Kidney epithelial cell (primary cell): ENCODE measurements around the gene LGI2. TPM values are rescaled to one million over a fixed set of nuclear protein-coding genes. Genes with fewer than 3 reads are reported as not detected.
"Not testable (repeated sequence)": the region's sequence is repeated elsewhere in the genome, so short reads cannot be mapped to it uniquely, and the experiment has no call there.

Source experiments
- DNase-seq: peaks from one replicate; pipeline ENCODE4 v3.0.0-alpha.2; 2010; ENCODE audit warnings: low read depth
- H3K27me3 ChIP-seq: 2 replicates; pipeline ENCODE4 v1.6.0; 2011; ENCODE audit warnings: low read length; ENCODE audit not compliant: control insufficient read depth, insufficient read depth
- H3K36me3 ChIP-seq: 2 replicates; pipeline ENCODE4 v1.5.1; 2011; ENCODE audit warnings: low read length; ENCODE audit not compliant: control insufficient read depth, insufficient read depth
- H3K4me3 ChIP-seq: 2 replicates; pipeline ENCODE4 v1.5.1; 2011; ENCODE audit warnings: low read depth, mild to moderate bottlenecking, control low read depth, low read length
- total RNA-seq: library from RNA; depleted of rRNA; stranded (reverse); fragments of >200 nt; gene quantifications from 2 replicates; pipeline ENCODE4 v1.2.3, GENCODE V29; 2015
- TF ChIP-seq, protein P1 (sequence below): IDR thresholded peaks from 2 replicates; pipeline ENCODE4 v1.5.1; 2011; ENCODE audit warnings: mild to moderate bottlenecking, moderate library complexity, low read length, control low read depth, inconsistent platforms; ENCODE audit not compliant: insufficient read depth, poor library complexity, severe bottlenecking

Gene LGI2
- total RNA-seq, 1 donor from 2014 or later, result 0.25 TPM

DNA sequence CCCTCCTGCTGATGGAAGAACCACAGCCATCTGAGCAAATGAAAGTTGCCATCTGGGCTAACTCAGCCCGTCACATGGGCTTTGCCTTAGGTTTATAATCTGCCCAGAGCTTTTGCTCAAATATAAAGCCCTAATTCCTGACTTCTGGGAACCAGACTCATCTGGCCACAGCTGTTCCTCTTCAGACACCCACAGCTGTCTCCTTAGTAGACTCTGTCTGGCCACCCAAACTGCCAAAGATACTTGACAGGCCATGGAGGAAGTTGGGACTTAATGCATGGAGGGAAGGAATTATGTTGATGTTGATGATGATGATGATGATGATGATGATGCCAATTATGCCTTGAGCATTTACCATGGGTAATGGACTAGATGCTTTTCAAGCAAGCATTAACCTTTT, 8.0 kb downstream of the LGI2 start:
- TF ChIP-seq, protein P1, sequence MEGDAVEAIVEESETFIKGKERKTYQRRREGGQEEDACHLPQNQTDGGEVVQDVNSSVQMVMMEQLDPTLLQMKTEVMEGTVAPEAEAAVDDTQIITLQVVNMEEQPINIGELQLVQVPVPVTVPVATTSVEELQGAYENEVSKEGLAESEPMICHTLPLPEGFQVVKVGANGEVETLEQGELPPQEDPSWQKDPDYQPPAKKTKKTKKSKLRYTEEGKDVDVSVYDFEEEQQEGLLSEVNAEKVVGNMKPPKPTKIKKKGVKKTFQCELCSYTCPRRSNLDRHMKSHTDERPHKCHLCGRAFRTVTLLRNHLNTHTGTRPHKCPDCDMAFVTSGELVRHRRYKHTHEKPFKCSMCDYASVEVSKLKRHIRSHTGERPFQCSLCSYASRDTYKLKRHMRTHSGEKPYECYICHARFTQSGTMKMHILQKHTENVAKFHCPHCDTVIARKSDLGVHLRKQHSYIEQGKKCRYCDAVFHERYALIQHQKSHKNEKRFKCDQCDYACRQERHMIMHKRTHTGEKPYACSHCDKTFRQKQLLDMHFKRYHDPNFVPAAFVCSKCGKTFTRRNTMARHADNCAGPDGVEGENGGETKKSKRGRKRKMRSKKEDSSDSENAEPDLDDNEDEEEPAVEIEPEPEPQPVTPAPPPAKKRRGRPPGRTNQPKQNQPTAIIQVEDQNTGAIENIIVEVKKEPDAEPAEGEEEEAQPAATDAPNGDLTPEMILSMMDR, result no peak
- DNase-seq, result no peak
- Histone ChIP-seq H3K27me3 (peaks cover 2% of the 10 kb centered on the region), H3K4me3 (no peak overlapping the region), H3K36me3 (no peaks in the 10 kb centered on the region)

DNA sequence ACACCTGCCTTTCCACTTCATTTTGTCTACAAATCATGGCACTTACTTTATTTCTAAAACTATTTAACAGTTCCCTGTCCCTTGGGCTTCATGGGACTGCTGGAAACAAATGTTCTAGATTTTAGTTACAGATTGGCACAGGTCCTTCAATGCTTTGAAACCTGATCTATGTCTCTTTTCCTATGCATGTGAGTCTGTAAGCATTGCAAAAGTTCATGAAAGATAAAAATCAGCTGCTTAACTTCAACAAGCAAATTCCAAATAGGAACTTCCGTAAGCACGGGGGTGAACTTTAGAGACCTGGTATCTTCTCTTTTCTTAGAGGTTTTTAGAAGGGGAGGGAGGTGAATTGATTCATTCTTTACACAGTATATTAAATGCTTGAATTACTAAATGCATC, 9.5 kb downstream of the LGI2 start:
- H3K4me3 ChIP-seq, result no peak overlapping the region
- no peaks in the 10 kb centered on the region for H3K36me3 ChIP-seq
- no peak for DNase-seq
- TF ChIP-seq, protein P1, result no peak
- H3K27me3 ChIP-seq, result no peaks in the 10 kb centered on the region

DNA sequence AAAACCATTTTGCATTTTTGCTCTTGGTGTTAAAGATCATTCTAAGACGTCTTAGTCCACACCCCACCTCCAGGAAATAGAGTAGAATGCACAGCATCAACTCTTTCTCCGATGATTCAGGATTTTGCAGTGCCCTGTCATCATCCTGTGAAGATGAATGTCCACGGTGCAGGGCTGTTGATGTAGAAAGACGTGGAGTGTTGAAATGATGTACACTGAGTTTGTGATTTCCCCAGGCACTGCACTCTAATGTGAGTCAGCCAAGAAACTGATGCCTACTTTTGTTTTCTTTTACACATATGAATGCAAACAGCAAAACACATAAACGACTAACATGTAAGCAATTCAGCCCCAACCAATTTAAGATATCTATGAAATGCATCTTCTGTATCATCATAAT, 10.5 kb downstream of the LGI2 start:
- Histone ChIP-seq H3K36me3 (no peaks in the 10 kb centered on the region), H3K27me3 (no peaks in the 10 kb centered on the region), H3K4me3 (no peak overlapping the region)
- no peak for DNase-seq
- TF ChIP-seq, protein P1, result no peak

DNA sequence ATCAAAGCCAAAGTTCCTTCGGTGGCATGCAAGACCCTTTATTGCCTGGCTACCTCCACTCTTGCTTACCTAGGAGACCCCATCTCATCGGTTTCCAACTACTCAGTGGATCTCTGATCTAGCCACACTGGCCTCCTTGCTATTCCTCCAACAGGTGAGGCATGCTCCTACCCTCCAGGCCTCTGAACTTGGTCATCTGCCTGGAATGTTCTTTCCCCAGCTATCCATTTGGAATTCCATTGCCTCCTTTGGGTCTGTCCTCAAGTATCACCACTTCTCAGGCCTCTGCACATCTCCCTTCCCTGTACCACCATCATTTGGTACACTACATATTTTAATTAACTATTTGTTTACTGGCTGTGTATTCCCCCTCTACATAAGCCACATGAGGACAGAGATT, 11.2 kb downstream of the LGI2 start:
- DNase-seq, result no peak
- no peaks in the 10 kb centered on the region for H3K27me3 ChIP-seq
- H3K36me3 ChIP-seq, result no peaks in the 10 kb centered on the region
- TF ChIP-seq, protein P1, result no peak
- no peak overlapping the region for H3K4me3 ChIP-seq

DNA sequence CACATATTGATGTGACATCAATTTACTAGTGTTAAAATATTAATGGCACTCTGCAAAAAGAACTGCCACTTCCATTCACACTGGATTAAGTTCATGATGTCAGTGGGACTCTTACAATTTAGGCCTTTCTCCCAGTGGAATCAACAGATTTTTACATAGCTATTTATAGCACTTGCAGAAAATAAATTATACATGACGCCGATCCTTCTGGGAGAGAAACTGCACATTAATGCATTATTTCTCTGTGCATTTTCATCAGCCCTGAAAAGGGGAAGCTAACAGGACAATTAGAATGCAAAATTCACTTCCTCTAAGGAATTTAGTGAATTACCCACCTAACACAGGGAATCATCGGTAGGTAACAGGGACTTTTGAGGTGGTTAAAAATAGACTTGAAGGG, 15.7 kb downstream of the LGI2 start:
- no peak overlapping the region for H3K4me3 ChIP-seq
- peaks cover 9% of the 10 kb centered on the region for H3K27me3 ChIP-seq
- DNase-seq, result no peak
- TF ChIP-seq, protein P1, result no peak
- no peaks in the 10 kb centered on the region for H3K36me3 ChIP-seq

DNA sequence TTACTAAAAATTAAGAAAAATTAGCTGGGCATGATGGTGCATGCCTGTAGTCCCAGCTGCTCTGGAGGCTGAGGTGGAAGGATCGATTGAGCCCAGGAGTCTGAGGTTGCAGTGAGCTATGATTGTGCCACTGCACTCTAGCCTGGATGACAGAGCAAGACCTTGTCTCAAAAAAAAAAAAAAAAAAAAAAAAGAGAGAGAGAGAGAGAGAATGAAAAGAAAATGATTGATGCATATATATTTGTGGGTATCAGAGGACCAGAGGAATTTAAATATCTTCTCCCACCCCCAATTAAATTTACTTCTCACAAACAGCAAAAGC, 16.1 kb downstream of the LGI2 start:
- not testable (repeated sequence) for H3K4me3 ChIP-seq, H3K27me3 ChIP-seq, DNase-seq, H3K36me3 ChIP-seq
